HG02588 (cell line): ENCODE results near the gene AFF3.

Experiments
- ATAC-seq: cut with Tn5 transposase; IDR thresholded peaks from one replicate; pipeline ENCODE4 v1.9.1; 2021; ENCODE audit warnings: mild to moderate bottlenecking, moderate library complexity; ENCODE audit not compliant: unreplicated experiment

AFF3 gene

DNA sequence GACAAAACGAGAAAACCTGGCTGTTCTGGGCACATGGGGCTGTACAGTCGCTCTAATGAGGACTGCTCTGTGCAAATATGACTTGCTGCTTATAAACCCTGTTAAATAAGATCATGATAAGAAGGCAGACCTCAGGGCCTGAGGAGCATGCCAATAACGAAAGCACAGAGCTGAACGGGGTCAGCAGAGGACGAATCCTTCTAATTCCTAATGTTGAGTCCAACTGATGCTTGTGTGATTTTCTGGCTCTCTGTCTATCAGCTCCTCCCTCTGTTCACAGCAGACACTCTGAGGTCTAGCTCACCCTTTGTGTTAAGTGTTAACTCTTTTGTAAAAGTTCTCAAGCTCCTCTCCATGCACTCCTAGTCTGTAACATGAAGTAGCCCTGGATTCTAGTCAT is 485.4 kb downstream of the AFF3 start:
- ATAC-seq = no peak

- no peak for ATAC-seq
Measured at GRCh38 chr2:99653433-99653832, 489.0 kb downstream of the AFF3 start.

DNA sequence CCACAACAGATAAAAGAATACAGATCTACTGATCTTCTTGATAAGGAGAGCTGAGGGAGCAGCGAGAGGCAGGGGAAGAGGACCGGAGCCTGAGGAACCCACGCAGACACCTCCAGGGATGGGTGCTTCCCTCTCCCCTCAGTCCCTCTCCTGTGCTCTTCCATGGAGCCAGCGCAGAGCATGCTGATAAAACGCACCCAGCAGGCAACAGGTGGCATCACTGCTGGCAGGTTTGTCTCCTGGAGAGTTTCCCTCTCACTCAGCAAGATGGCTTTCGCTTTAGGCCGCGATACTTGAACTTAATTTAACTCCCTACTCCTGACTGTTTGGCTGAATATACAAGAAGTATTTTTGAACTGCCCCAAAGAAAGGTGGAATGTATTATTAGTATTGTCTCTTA is 489.5 kb downstream of the AFF3 start:
- no peak for ATAC-seq

- no peak for ATAC-seq
Measured at GRCh38 chr2:99651930-99652670, 490.3 kb downstream of the AFF3 start.

- ATAC-seq = no peak
Measured at GRCh38 chr2:99648906-99649789, 493.2 kb downstream of the AFF3 start.

GRCh38 chr2:99648178-99648844 is 494.1 kb downstream of the AFF3 start:
- no peak for ATAC-seq

GRCh38 chr2:99645960-99646359 is 496.4 kb downstream of the AFF3 start:
- ATAC-seq = no peak

DNA sequence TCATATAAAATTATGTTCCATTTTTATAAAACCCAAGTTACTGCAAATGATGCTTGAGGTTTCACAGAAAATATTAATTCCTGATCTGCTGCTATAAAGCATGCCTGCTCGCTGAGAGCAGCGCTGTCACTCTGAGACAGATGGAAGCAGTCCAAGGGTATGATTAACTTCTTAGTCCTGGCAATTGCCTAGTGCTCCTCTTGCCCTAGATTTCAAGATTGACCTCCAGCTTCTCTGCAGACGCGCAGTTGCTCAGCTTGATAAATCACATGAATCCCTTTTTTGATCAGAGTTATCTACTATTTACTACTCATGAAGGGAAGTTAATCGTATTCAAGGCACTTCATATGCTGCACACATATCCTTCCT is 498.0 kb downstream of the AFF3 start:
- no peak for ATAC-seq

- ATAC-seq = no peak
Measured at GRCh38 chr2:99643787-99644418, 498.5 kb downstream of the AFF3 start.

- no peak for ATAC-seq
Measured at GRCh38 chr2:99641999-99642398, 500.4 kb downstream of the AFF3 start.

DNA sequence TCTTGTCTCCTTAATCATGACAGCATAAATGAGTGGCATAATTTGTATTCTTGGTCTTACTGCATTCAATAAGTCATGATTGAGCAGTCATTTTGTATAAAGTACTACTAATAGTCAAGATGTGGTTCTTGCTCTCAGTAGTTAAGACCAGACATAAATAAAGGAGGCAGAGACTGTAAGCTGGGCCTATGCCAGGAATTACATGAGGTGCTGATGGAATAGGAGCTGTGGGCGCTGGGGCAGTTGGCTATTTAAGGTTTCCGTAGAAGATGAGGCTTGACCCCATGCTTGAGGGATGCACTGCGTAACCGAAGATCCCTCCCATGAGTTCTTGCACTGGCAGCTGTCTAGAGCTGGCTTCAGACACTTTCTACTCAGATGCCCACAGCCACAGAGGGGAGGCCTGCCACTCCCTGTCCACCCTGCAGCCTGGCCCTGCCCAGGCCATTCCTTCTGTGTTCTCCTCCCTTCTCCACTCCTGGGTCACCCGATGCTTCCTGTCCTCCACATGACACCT is 501.7 kb downstream of the AFF3 start:
- no peak for ATAC-seq

GRCh38 chr2:99638791-99639190 is 503.6 kb downstream of the AFF3 start:
- no peak for ATAC-seq

DNA sequence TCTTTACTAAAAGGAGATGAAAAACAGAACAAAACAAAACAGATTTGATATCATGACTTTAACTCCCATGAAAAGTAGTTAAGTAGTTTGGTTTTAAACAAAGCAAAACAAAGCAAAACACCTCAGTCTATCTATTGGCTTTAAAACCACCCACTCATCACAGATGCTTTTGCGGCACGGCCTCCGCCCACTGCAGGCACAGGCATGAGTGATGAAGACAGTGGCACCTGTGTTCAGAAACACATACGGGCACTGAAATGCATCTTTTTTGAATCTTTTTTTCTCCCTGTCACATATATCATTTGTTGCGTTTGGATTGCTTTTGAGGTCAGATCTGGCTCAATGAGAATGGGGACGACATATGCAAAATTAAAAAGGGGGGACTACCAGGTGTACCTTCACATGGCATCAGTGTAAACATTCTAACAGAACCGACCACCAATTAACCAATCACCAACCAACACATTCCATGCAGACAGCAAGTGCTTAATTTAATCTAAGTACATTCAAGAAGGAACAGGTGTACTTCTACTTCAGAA is 505.2 kb downstream of the AFF3 start:
- no peak for ATAC-seq

DNA sequence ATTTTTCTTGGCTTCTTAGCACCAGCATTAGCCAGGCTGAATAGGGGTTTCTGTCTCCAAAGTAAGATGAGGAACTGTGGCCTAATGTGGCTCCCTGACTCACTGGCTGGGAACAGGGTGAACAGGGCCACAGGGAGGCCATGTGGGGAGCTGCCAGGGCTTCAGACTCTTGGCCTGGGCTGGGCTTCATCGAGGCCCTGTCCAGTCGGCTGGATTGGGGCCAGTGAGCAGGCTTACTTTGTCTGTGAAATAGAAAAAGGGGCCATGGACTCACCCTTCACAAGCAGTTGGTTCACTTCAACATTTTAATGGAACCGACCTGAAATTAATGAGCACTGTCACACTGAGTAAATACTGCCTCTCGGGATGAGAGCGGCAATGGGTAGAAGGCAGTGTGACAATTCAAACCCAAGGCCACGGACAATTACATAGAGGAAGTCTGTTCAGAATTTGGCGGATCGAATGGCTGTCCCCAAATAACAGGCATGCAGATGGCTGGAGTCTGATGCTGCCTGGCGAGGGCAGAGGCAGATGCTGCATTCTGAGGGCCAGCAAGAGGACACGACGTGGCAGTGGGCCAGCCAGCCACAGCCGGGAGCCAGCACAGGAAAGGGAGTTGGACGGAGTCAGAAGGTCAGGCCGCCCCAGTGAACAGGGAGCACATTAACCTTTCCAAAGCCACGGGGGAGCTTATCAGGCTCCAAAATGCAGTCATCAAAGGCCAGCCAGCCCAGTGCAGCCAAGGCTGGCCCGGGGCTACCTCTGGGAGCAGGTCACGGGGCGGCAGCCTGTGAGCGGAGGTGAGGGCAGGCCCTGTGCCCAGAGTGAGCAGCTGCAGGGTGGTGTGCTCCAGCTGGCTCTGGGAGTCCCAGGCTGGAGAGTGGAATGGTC is 506.0 kb downstream of the AFF3 start:
- ATAC-seq = no peak

DNA sequence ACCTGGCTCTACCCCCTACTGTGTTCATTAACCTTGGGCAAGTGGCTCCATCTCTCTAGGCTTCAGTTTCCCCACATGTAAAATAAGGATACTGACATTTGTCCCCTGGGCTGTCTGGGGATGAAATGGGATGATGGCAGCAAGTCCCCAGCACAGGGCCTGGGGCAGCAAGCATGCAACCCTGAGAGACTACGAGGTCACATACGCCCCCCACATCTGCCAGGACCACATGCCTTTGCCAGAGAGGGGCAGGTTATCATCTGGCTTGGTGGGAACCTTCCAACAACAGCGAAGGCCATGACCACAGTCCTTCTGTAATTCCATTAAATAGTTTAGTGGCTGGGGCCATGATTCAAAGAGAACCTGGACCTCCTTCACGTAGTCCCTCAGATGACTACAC is 506.7 kb downstream of the AFF3 start:
- no peak for ATAC-seq

DNA sequence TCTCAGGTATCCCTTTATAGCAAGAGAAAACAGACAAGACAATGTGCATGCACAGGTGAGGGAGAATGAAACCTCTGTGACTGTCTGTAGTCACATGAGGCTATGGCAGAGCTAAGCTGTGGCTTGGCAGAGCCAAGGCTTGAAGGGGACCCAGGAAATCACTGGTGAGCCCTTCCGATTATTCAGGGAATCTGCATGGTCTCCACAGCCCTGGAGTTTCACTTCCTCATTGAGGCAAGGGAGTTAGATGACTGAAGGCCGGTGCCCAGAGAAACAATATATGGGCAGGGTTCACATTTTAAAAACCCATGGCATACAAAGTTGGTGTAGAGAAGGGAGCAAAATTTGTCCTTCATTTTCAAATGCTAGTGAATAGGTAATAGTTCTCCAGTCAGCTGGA is 508.2 kb downstream of the AFF3 start:
- no peak for ATAC-seq

DNA sequence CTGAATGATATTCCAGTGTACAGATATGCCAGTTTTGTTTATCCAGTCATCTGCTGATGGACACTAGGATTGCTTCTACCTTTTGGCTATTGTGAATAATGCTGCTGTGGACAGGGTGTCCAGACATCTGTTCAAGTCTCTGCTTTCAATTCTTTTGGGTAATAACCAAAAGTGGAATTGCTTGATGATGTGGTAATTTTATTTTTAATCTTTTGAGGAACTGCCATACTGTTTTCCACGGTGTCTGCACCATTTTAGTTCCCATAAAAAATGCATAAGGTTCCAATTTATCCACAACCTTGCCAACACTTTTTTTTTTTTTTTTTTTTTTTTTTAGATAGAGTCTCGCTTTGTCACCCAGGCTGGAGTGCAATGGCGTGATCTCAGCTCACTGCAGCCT is 510.7 kb downstream of the AFF3 start:
- no peak for ATAC-seq

- ATAC-seq = no peak
Measured at GRCh38 chr2:99629320-99629719, 513.1 kb downstream of the AFF3 start.

DNA sequence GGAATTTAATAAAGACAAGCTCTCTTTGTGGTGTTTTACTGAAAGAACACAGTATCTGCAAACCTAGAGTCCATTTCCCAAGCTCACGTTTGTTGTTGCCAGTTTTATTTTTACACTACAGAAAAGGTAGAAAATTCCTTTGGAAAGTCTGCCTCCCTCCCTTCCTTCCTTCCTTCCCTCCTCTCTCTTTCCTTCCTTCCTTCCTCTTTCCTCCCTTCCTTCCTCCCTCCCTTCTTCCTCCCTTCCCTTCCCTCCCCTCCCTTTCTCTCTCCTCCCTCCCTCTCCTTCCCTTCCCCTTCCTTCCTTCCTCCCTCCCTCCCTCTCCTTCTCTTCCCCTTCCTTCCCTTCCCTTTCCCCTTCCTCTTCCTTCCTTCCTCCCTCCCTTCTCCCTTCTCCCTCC is 516.2 kb downstream of the AFF3 start:
- no peak for ATAC-seq

- no peak for ATAC-seq
Measured at GRCh38 chr2:99624677-99625076, 517.7 kb downstream of the AFF3 start.
